Measurements from ENCODE around the gene N4BP2L2. TPM values are rescaled to one million over a fixed set of nuclear protein-coding genes. Genes with fewer than 3 reads are reported as not detected.

The N4BP2L2 gene
- total and polyA plus RNA-seq, 2 of the 13 experiments (the other 11 are each of a cell fraction or from before 2014, with no cell fraction given) = 58.9 to 81.2 TPM

DNA sequence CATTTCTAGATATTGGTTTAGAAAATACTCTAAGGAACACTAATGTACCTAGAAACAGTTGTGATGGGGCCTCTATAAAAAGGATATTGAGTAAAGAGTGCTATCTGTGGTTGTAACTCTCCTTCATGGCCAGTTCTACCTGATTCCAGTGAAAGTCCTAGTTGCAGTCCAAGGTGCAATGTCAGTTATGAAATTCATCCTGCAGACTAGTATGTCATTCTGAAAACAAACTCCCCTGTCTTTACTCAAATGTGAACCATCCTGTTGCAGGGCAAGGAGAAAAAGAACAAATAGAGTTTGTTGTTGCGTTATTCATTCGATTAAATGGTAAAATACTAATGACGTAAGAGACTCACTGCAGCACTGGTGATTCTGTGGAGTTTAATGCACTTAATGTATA, 92.4 kb downstream of the N4BP2L2 start (continued):
- TF ChIP-seq ZC3H13 (CRISPR knock-in tag; IDR thresholded peaks at IDR 0.05) = no peak
- TF ChIP-seq, protein P1, sequence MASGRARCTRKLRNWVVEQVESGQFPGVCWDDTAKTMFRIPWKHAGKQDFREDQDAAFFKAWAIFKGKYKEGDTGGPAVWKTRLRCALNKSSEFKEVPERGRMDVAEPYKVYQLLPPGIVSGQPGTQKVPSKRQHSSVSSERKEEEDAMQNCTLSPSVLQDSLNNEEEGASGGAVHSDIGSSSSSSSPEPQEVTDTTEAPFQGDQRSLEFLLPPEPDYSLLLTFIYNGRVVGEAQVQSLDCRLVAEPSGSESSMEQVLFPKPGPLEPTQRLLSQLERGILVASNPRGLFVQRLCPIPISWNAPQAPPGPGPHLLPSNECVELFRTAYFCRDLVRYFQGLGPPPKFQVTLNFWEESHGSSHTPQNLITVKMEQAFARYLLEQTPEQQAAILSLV (CRISPR knock-in tag; IDR thresholded peaks at IDR 0.05; ENCODE audit: borderline replicate concordance) = no peak
- no peak for TF ChIP-seq ZFP62 (CRISPR knock-in tag; IDR thresholded peaks at IDR 0.05)
- no peak for TF ChIP-seq SRY (CRISPR knock-in tag; IDR thresholded peaks at IDR 0.05)
- TF ChIP-seq, protein P2, sequence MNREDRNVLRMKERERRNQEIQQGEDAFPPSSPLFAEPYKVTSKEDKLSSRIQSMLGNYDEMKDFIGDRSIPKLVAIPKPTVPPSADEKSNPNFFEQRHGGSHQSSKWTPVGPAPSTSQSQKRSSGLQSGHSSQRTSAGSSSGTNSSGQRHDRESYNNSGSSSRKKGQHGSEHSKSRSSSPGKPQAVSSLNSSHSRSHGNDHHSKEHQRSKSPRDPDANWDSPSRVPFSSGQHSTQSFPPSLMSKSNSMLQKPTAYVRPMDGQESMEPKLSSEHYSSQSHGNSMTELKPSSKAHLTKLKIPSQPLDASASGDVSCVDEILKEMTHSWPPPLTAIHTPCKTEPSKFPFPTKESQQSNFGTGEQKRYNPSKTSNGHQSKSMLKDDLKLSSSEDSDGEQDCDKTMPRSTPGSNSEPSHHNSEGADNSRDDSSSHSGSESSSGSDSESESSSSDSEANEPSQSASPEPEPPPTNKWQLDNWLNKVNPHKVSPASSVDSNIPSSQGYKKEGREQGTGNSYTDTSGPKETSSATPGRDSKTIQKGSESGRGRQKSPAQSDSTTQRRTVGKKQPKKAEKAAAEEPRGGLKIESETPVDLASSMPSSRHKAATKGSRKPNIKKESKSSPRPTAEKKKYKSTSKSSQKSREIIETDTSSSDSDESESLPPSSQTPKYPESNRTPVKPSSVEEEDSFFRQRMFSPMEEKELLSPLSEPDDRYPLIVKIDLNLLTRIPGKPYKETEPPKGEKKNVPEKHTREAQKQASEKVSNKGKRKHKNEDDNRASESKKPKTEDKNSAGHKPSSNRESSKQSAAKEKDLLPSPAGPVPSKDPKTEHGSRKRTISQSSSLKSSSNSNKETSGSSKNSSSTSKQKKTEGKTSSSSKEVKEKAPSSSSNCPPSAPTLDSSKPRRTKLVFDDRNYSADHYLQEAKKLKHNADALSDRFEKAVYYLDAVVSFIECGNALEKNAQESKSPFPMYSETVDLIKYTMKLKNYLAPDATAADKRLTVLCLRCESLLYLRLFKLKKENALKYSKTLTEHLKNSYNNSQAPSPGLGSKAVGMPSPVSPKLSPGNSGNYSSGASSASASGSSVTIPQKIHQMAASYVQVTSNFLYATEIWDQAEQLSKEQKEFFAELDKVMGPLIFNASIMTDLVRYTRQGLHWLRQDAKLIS (CRISPR knock-in tag; IDR thresholded peaks at IDR 0.05) = no peak
- TF ChIP-seq CAMTA2 (CRISPR knock-in tag; IDR thresholded peaks at IDR 0.05; ENCODE audit: borderline replicate concordance) = no peak
- TF ChIP-seq RFXAP (CRISPR knock-in tag; IDR thresholded peaks at IDR 0.05; ENCODE audit: borderline replicate concordance) = no peak
- TF ChIP-seq ZNF746 (CRISPR knock-in tag; IDR thresholded peaks at IDR 0.05) = no peak
- TF ChIP-seq, protein P3, sequence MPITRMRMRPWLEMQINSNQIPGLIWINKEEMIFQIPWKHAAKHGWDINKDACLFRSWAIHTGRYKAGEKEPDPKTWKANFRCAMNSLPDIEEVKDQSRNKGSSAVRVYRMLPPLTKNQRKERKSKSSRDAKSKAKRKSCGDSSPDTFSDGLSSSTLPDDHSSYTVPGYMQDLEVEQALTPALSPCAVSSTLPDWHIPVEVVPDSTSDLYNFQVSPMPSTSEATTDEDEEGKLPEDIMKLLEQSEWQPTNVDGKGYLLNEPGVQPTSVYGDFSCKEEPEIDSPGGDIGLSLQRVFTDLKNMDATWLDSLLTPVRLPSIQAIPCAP (CRISPR knock-in tag; IDR thresholded peaks at IDR 0.05; ENCODE audit: low read depth) = no peak
- TF ChIP-seq, protein P4, sequence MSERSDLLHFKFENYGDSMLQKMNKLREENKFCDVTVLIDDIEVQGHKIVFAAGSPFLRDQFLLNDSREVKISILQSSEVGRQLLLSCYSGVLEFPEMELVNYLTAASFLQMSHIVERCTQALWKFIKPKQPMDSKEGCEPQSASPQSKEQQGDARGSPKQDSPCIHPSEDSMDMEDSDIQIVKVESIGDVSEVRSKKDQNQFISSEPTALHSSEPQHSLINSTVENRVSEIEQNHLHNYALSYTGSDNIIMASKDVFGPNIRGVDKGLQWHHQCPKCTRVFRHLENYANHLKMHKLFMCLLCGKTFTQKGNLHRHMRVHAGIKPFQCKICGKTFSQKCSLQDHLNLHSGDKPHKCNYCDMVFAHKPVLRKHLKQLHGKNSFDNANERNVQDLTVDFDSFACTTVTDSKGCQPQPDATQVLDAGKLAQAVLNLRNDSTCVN (CRISPR knock-in tag; IDR thresholded peaks at IDR 0.05; ENCODE audit: borderline replicate concordance) = no peak
- no peak; the same call in 1 of the 2 replicates for TF ChIP-seq KDM1A (CRISPR knock-in tag; IDR thresholded peaks at IDR 0.05)
- TF ChIP-seq, protein P5, sequence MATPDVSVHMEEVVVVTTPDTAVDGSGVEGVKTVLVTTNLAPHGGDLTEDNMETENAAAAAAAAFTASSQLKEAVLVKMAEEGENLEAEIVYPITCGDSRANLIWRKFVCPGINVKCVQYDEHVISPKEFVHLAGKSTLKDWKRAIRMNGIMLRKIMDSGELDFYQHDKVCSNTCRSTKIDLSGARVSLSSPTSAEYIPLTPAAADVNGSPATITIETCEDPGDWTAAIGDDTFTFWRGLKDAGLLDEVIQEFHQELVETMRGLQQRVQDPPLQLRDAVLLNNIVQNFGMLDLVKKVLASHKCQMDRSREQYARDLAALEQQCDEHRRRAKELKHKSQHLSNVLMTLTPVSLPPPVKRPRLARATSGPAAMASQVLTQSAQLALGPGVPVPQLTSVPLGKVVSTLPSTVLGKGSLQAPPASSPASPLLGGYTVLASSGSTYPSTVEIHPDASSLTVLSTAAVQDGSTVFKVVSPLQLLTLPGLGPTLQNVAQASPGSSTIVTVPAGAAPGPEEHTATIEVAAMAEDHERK (CRISPR knock-in tag; IDR thresholded peaks at IDR 0.05; ENCODE audit: low read depth) = no peak
- no peak for TF ChIP-seq MAFK (conservative IDR thresholded peaks at IDR 0.05 in 1 of 2, IDR thresholded peaks at IDR 0.05 in 1 of 2; ENCODE audit: low read length in 2 of 2)
- TF ChIP-seq IKZF4 (CRISPR knock-in tag; IDR thresholded peaks at IDR 0.05; ENCODE audit: borderline replicate concordance, low read depth, not compliant biosample characterization) = no peak
- no peak for TF ChIP-seq RFXANK (CRISPR knock-in tag; IDR thresholded peaks at IDR 0.05)
- no peak for TF ChIP-seq ZFP1 (CRISPR knock-in tag; IDR thresholded peaks at IDR 0.05)
- TF ChIP-seq, protein P6, sequence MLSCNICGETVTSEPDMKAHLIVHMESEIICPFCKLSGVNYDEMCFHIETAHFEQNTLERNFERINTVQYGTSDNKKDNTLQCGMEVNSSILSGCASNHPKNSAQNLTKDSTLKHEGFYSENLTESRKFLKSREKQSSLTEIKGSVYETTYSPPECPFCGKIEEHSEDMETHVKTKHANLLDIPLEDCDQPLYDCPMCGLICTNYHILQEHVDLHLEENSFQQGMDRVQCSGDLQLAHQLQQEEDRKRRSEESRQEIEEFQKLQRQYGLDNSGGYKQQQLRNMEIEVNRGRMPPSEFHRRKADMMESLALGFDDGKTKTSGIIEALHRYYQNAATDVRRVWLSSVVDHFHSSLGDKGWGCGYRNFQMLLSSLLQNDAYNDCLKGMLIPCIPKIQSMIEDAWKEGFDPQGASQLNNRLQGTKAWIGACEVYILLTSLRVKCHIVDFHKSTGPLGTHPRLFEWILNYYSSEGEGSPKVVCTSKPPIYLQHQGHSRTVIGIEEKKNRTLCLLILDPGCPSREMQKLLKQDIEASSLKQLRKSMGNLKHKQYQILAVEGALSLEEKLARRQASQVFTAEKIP (CRISPR knock-in tag; IDR thresholded peaks at IDR 0.05; ENCODE audit: borderline replicate concordance) = no peak
